ENCODE measurements around the gene CILP2. TPM values are rescaled to one million over a fixed set of nuclear protein-coding genes. Genes with fewer than 3 reads are reported as not detected.

The CILP2 gene
- total RNA-seq, 1 donor from 2014 or later, result 0.23 TPM

DNA sequence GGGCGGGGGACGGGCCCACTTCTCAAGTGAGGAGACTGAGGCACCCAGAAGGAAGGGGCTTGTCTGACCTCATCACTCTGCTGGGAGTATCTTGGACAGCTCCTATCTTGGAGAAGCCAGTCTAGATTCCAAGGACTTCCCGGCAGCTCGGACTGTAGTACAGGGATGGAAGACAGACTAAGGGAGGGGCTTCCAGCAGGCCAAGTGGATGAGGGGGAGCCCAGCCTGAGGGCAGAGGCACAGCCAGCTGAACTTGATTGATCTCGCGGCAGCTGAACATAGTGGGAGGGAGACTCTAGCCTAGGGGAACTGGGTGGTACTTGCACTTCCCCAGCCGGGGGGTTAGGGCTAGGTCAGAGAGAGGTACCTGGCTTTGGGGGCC, 711 bp downstream of the CILP2 start:
- H3K9me3 Mint-ChIP-seq (ENCODE audit: unreplicated experiment), result no peaks in the 10 kb centered on the region
- no peaks in the 10 kb centered on the region for H3K4me1 Mint-ChIP-seq (ENCODE audit: unreplicated experiment)
- H3K36me3 Mint-ChIP-seq (ENCODE audit: low read depth, unreplicated experiment), result peaks cover 12% of the 10 kb centered on the region
- peaks cover 22% of the 10 kb centered on the region for H3K27me3 Mint-ChIP-seq (ENCODE audit: unreplicated experiment)
- DNase-seq (ENCODE audit: low spot score), result no peak
- TF ChIP-seq CTCF (IDR thresholded peaks at IDR 0.05; ENCODE audit: unreplicated experiment), result no peak
- peak overlapping the region; percentile 28 for H3K4me3 Mint-ChIP-seq (ENCODE audit: unreplicated experiment)
- no peak overlapping the region for H3K27ac Mint-ChIP-seq (ENCODE audit: unreplicated experiment)

DNA sequence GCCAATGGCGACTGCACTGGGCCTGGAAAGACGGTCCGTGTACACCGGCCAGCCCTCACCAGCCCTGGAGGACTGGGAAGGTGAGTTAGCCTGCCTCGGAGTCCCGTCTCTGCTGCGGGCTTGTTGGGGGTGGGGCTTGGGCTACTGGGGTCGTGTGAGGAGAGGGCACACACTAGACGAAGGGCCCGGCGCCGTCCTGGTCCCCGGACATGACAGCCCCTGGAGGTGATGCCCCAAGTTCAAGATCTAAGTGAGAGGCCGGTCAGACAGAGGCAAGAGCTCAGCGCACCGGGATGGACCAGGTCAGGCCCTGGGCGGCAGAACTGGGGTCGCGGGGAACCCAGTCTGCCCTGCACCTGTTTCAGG, 1.6 kb downstream of the CILP2 start:
- TF ChIP-seq CTCF (IDR thresholded peaks at IDR 0.05; ENCODE audit: unreplicated experiment), result no peak
- no peak overlapping the region for H3K4me3 Mint-ChIP-seq (ENCODE audit: unreplicated experiment)
- peaks cover 18% of the 10 kb centered on the region for H3K27me3 Mint-ChIP-seq (ENCODE audit: unreplicated experiment)

GRCh38 chr19:19540064-19540714, 2.1 kb downstream of the CILP2 start:
- Mint-ChIP-seq H3K27ac (ENCODE audit: unreplicated experiment) (no peak overlapping the region), H3K27me3 (ENCODE audit: unreplicated experiment) (peaks cover 18% of the 10 kb centered on the region), H3K36me3 (ENCODE audit: low read depth, unreplicated experiment) (peaks cover 9% of the 10 kb centered on the region), H3K4me3 (ENCODE audit: unreplicated experiment) (no peak overlapping the region), H3K9me3 (ENCODE audit: unreplicated experiment) (no peaks in the 10 kb centered on the region), H3K4me1 (ENCODE audit: unreplicated experiment) (no peaks in the 10 kb centered on the region)
- TF ChIP-seq CTCF (IDR thresholded peaks at IDR 0.05; ENCODE audit: unreplicated experiment), result no peak
- DNase-seq (ENCODE audit: low spot score), result no peak

More for the DNA sequence above, 1.6 kb downstream of the CILP2 start:
- H3K4me1 Mint-ChIP-seq (ENCODE audit: unreplicated experiment), result no peaks in the 10 kb centered on the region
- H3K9me3 Mint-ChIP-seq (ENCODE audit: unreplicated experiment), result no peaks in the 10 kb centered on the region
- DNase-seq (ENCODE audit: low spot score), result no peak
- no peak overlapping the region for H3K27ac Mint-ChIP-seq (ENCODE audit: unreplicated experiment)
- peaks cover 9% of the 10 kb centered on the region for H3K36me3 Mint-ChIP-seq (ENCODE audit: low read depth, unreplicated experiment)

DNA sequence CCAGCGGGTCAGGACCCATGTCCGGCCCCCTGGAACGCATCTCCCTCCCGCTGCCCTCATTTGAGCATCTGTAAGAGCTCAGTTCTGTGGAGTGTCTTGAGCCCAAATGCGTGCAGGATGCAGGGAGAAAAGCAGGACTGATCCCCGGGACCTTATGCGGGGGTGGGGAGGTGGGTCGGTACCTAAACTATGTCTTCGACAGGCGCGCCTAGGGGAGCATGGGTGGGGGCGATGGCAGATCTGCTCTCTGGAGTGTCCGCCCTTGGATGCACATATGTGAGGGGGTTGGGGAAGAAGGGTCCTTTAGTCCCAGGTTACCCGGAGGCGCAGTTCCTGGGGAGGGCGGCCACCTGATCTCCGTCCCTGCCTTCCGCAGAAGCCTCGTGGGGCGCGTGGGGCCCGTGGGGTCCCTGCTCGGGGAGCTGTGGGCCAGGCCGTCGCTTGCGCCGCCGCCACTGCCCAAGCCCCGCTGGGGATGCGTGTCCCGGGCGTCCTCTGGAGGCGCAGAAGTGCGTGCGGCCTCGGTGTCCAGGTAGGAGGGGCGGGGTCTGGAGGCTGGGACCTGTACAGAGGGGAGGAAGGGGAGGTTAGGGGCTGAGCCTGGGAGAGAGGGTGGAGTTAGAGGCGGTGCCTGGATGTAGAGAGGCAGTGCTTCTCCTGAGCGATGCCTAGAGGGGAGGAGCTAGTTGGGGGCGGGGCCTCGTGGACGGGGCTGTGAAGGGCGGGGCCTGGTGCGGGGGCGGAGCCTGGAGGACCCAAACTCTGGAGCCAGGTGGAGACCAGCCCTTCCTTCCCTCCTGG, 2.9 kb downstream of the CILP2 start:
- peak; percentile 47 for DNase-seq (ENCODE audit: low spot score)
- H3K27me3 Mint-ChIP-seq (ENCODE audit: unreplicated experiment), result peaks cover 18% of the 10 kb centered on the region
- no peaks in the 10 kb centered on the region for H3K9me3 Mint-ChIP-seq (ENCODE audit: unreplicated experiment)
- H3K4me1 Mint-ChIP-seq (ENCODE audit: unreplicated experiment), result no peaks in the 10 kb centered on the region
- no peak overlapping the region for H3K4me3 Mint-ChIP-seq (ENCODE audit: unreplicated experiment)
- H3K27ac Mint-ChIP-seq (ENCODE audit: unreplicated experiment), result no peak overlapping the region
- H3K36me3 Mint-ChIP-seq (ENCODE audit: low read depth, unreplicated experiment), result peaks cover 9% of the 10 kb centered on the region
- no peak for TF ChIP-seq CTCF (IDR thresholded peaks at IDR 0.05; ENCODE audit: unreplicated experiment)

DNA sequence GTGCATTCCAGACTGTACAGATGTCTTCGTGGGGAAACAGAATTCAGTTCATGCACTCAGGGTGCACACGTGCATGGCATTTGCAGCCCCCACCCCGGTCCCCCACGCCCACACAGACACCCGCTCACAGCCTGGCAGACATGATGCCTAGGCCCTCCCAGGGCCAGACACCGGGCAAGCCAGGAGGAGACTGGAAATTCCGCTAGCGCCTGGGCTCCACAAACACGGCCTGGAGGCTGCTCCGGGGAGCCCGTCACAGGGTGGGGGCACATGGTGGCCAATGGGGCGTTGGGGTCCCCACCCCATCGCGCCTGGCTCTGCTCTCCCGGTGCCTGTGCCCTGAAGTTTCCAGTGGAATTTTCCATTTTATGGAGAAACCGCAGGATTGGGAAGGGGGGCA, 3.6 kb downstream of the CILP2 start:
- H3K27ac Mint-ChIP-seq (ENCODE audit: unreplicated experiment), result no peak overlapping the region
- H3K4me1 Mint-ChIP-seq (ENCODE audit: unreplicated experiment), result no peaks in the 10 kb centered on the region
- TF ChIP-seq CTCF (IDR thresholded peaks at IDR 0.05; ENCODE audit: unreplicated experiment), result no peak
- H3K9me3 Mint-ChIP-seq (ENCODE audit: unreplicated experiment), result no peaks in the 10 kb centered on the region
- H3K4me3 Mint-ChIP-seq (ENCODE audit: unreplicated experiment), result no peak overlapping the region
- H3K27me3 Mint-ChIP-seq (ENCODE audit: unreplicated experiment), result peaks cover 18% of the 10 kb centered on the region
- no peak for DNase-seq (ENCODE audit: low spot score)
- H3K36me3 Mint-ChIP-seq (ENCODE audit: low read depth, unreplicated experiment), result peaks cover 9% of the 10 kb centered on the region

Data from endothelial cell (in vitro differentiated cells).